Adrenal gland (tissue), 5 donors: ENCODE results near the gene SCN10A.

Experiments
- POLR2A ChIP-seq, 2 donors: fragments of 450-650 bp; IDR thresholded peaks; one replicate each; pipeline ENCODE4 v1.6.1; 2017; ENCODE audit warnings: antibody characterized with exemption in 2 of 2, mild to moderate bottlenecking in 2 of 2, moderate library complexity in 1 of 2
- TF ChIP-seq, protein P1 (sequence below), 6 experiments: fragments of 450-650 bp in 4 of 6; fragments of 200-600 bp in 2 of 6; sonication (generic) in 1 of 6; IDR thresholded peaks; 1 replicate in 5 of 6; 2 replicates in 1 of 6; pipeline versions ENCODE4 v1.5.1 to v1.8.0; 2016 to 2021; ENCODE audit warnings: antibody characterized with exemption in 6 of 6, mild to moderate bottlenecking in 2 of 6, moderate library complexity in 1 of 6
- donor health status: DM: no; HTN: no; CAD: no.

GRCh38 chr3:38652934-38653333, 163.1 kb downstream of the SCN10A start:
- TF ChIP-seq, protein P1, sequence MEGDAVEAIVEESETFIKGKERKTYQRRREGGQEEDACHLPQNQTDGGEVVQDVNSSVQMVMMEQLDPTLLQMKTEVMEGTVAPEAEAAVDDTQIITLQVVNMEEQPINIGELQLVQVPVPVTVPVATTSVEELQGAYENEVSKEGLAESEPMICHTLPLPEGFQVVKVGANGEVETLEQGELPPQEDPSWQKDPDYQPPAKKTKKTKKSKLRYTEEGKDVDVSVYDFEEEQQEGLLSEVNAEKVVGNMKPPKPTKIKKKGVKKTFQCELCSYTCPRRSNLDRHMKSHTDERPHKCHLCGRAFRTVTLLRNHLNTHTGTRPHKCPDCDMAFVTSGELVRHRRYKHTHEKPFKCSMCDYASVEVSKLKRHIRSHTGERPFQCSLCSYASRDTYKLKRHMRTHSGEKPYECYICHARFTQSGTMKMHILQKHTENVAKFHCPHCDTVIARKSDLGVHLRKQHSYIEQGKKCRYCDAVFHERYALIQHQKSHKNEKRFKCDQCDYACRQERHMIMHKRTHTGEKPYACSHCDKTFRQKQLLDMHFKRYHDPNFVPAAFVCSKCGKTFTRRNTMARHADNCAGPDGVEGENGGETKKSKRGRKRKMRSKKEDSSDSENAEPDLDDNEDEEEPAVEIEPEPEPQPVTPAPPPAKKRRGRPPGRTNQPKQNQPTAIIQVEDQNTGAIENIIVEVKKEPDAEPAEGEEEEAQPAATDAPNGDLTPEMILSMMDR (IDR thresholded peaks at IDR 0.05), result no peak
- TF ChIP-seq POLR2A (IDR thresholded peaks at IDR 0.05), result no peak
